ENCODE results near the gene IMMT. TPM values are rescaled to one million over a fixed set of nuclear protein-coding genes. Genes with fewer than 3 reads are reported as not detected.

Gene IMMT
- total and polyA plus RNA-seq, 9 of the 15 experiments (the other 6 are each of a cell fraction or from before 2014, with no cell fraction given), result 119 to 294 (median 140) TPM

DNA sequence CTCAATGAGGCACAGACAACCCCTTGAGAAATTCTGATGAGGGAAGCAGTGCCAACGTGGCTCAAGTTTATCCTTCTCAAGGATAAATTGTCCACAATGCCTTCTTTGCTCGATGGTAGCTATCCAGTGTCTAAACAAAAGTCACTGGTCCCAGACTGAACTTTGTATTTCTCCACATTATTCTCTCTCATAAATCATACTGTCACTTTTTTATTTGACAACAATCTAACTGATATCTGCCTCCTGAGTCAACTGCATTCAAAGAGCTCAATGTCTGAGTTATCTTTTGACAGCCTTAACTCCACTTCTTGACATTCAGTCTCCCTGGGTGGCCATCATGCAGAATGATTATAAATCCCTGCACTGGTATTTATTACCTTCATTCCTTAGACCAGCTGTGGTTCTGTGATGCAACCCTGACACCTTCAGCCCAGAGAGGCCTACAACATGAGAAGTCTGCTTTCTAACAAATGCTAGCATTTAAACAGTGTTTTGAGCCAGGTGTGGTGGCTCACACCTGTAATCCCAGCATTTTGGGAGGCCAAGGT, 38.2 kb downstream of the IMMT start:
- DNase-seq (ENCODE audit: extremely low read depth in 1 of 4, low spot score in 3 of 4), result no peak
- ChIA-PET POLR2A (interaction anchor here (0.9 to 1.2 kb wide), 4 partner anchors 14 to 74 kb away, joined by 3 to 6 read pairs (median 4); partner anchors contain the start of gene IMMT), CTCF (ENCODE audit: low intra/inter-chr PET ratio) (no interaction called here)
- no peak for ATAC-seq
- Histone ChIP-seq H3K9me1 (ENCODE audit: control insufficient read depth, insufficient read depth, low read length) (no peaks in the 10 kb centered on the region), H3K27me3 (ENCODE audit: control insufficient read depth in 2 of 2, insufficient read depth in 2 of 2, low read length in 2 of 2) (no peaks in the 10 kb centered on the region), H3K4me1 (replicated peaks in 1 of 2; ENCODE audit: control insufficient read depth in 2 of 2, insufficient read depth in 2 of 2, low read length in 2 of 2) (no peaks in the 10 kb centered on the region), H3K27ac (ENCODE audit: extremely low read depth, low read depth, low read length) (no peak overlapping the region), H3K9ac (ENCODE audit: insufficient read depth in 1 of 2, low read depth in 2 of 2, low read length in 2 of 2) (no peak overlapping the region), H3K79me2 (ENCODE audit: control insufficient read depth, insufficient read depth, low read length) (no peaks in the 10 kb centered on the region), H3K36me3 (ENCODE audit: control insufficient read depth, insufficient read depth, low read length) (peaks cover 80% of the 10 kb centered on the region), H4K20me1 (replicated peaks; ENCODE audit: control insufficient read depth, insufficient read depth, low read length) (no peaks in the 10 kb centered on the region), H3K4me3 (no peak overlapping the region), H3K4me2 (ENCODE audit: insufficient read depth, low read length) (no peak overlapping the region), H3K9me3 (replicated peaks; ENCODE audit: control insufficient read depth, insufficient read depth, low read depth, low read length) (no peaks in the 10 kb centered on the region), H2AFZ (ENCODE audit: low read depth, low read length) (no peak overlapping the region)
- whole genome bisulfite sequencing (ENCODE audit: insufficient coverage, low coverage, missing lambda C conversion rate), result 100% methylated on average over 2 of the region's 2 CpGs
- in situ Hi-C loops (cut with MboI), result no loop called here
- no peak for FAIRE-seq
- intact Hi-C loops (cut with micrococcal nuclease), result no loop called here
- TF ChIP-seq POLR2AphosphoS5 (IDR thresholded peaks at IDR 0.05; ENCODE audit: control insufficient read depth, insufficient read depth, low read depth, low read length) (0 out of 2 replicates have a peak, but pooled peaks have one; percentile 22), CXXC5 (CRISPR knock-in tag; IDR thresholded peaks at IDR 0.05) (no peak), MEIS2 (IDR thresholded peaks at IDR 0.05; ENCODE audit: partially characterized antibody) (peak; percentile 52), JUNB (CRISPR knock-in tag; conservative IDR thresholded peaks at IDR 0.05) (no peak)
- TF ChIP-seq, protein P1, sequence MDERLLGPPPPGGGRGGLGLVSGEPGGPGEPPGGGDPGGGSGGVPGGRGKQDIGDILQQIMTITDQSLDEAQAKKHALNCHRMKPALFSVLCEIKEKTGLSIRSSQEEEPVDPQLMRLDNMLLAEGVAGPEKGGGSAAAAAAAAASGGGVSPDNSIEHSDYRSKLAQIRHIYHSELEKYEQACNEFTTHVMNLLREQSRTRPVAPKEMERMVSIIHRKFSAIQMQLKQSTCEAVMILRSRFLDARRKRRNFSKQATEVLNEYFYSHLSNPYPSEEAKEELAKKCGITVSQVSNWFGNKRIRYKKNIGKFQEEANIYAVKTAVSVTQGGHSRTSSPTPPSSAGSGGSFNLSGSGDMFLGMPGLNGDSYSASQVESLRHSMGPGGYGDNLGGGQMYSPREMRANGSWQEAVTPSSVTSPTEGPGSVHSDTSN (CRISPR knock-in tag; IDR thresholded peaks at IDR 0.05; ENCODE audit: low read depth), result no peak
- TF ChIP-seq, protein P1 (tag; conservative IDR thresholded peaks at IDR 0.05; ENCODE audit: low read depth), result 0 out of 2 replicates have a peak, but pooled peaks have one; percentile 28
- BruUV-seq (replicated peaks), result TSS peak; percentile 9

Data from K562 (cell line).